Neural cell (in vitro differentiated cells): ENCODE data around the gene AGBL1.

Experiments
- EP300 ChIP-seq: fragments of 450-650 bp; conservative IDR thresholded peaks from 2 replicates; pipeline ENCODE4 v1.6.1; 2014; ENCODE audit warnings: antibody characterized with exemption, mild to moderate bottlenecking, moderate library complexity; ENCODE audit not compliant: poor library complexity, severe bottlenecking
- EZH2 ChIP-seq: fragments of 200-600, 300-800 bp; shearing (Covaris generic), sonication (generic); IDR thresholded peaks from 2 replicates; pipeline ENCODE4 v1.6.1; 2014; ENCODE audit warnings: antibody characterized with exemption, low read length, borderline replicate concordance, mild to moderate bottlenecking; ENCODE audit not compliant: insufficient read depth, poor library complexity, severe bottlenecking
- MXI1 ChIP-seq: fragments of 450-650 bp; conservative IDR thresholded peaks from 2 replicates; pipeline ENCODE4 v1.6.1; 2014; ENCODE audit warnings: antibody characterized with exemption, mild to moderate bottlenecking; ENCODE audit not compliant: poor library complexity, severe bottlenecking
- POLR2AphosphoS5 ChIP-seq: IDR thresholded peaks from 2 replicates; pipeline ENCODE4 v1.6.1; 2012
- SMC3 ChIP-seq: fragments of 450-650 bp; conservative IDR thresholded peaks from 2 replicates; pipeline ENCODE4 v1.6.1; 2014; ENCODE audit warnings: antibody characterized with exemption, mild to moderate bottlenecking, moderate library complexity; ENCODE audit not compliant: poor library complexity
- TF ChIP-seq, protein P1 (sequence below): fragments of 450-650 bp; IDR thresholded peaks from 2 replicates; pipeline ENCODE4 v1.5.1; 2014; ENCODE audit warnings: antibody characterized with exemption, mild to moderate bottlenecking, moderate library complexity; ENCODE audit not compliant: poor library complexity, severe bottlenecking

DNA sequence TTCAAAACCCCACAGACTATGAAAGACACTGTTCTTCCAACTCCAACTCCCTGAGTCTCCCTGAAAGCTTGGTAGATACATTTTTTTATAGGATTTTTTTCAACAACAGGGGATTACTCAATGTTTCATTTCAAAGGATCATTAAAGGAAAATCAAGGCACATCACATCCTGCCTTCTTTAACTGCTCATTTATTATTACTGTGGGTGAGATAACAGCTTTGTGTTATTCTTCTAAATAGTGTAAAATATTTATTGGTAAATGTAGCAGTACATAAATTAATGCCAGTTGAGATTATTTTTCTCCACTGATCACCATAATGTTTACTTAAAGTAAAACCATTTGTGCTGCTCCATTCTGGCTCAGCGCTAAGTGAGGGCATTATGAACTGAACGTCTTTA, 57.2 kb downstream of the AGBL1 start:
- TF ChIP-seq, protein P1, sequence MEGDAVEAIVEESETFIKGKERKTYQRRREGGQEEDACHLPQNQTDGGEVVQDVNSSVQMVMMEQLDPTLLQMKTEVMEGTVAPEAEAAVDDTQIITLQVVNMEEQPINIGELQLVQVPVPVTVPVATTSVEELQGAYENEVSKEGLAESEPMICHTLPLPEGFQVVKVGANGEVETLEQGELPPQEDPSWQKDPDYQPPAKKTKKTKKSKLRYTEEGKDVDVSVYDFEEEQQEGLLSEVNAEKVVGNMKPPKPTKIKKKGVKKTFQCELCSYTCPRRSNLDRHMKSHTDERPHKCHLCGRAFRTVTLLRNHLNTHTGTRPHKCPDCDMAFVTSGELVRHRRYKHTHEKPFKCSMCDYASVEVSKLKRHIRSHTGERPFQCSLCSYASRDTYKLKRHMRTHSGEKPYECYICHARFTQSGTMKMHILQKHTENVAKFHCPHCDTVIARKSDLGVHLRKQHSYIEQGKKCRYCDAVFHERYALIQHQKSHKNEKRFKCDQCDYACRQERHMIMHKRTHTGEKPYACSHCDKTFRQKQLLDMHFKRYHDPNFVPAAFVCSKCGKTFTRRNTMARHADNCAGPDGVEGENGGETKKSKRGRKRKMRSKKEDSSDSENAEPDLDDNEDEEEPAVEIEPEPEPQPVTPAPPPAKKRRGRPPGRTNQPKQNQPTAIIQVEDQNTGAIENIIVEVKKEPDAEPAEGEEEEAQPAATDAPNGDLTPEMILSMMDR: no peak
- TF ChIP-seq EP300 (no peak), EZH2 (no peak), POLR2AphosphoS5 (no peak), SMC3 (no peak), MXI1 (no peak)
